GM23338 (cell line): Measurements from ENCODE around the gene PTPRE. TPM values are rescaled to one million over a fixed set of nuclear protein-coding genes. Genes with fewer than 3 reads are reported as not detected.
A peak's percentile ranks its signal among the peaks of the same experiment; 100 is the strongest.

Experiments
- ATAC-seq: fragments of 200-7000 bp; cut with Tn5 transposase; 3 replicates; pipeline ENCODE4 v1.9.1; 2020
- DNase-seq: peaks from one replicate; pipeline ENCODE4 v3.0.0-alpha.2; 2015; ENCODE audit warnings: low spot score
- H2AFZ ChIP-seq: fragments of 200-600 bp; sonication (generic); 2 replicates; pipeline ENCODE4 v1.8.0; 2016; ENCODE audit warnings: antibody characterized with exemption, mild to moderate bottlenecking, moderate library complexity
- H3F3A ChIP-seq: fragments of 200-600 bp; sonication (generic); replicated peaks from 2 replicates; pipeline ENCODE4 v1.8.0; 2017; ENCODE audit warnings: antibody characterized with exemption, mixed run types, low read depth
- H3K27ac ChIP-seq: fragments of 200-600 bp; sonication (generic); 2 replicates; pipeline ENCODE4 v1.6.1; 2016; ENCODE audit warnings: low read depth
- H3K27me3 ChIP-seq: fragments of 200-600 bp; sonication (generic); 2 replicates; pipeline ENCODE4 v1.8.0; 2016; ENCODE audit warnings: mild to moderate bottlenecking, mixed run types, moderate library complexity; ENCODE audit not compliant: insufficient read depth
- H3K36me3 ChIP-seq: fragments of 200-600 bp; sonication (generic); 2 replicates; pipeline ENCODE4 v1.8.0; 2016; ENCODE audit warnings: mild to moderate bottlenecking; ENCODE audit not compliant: insufficient read depth
- H3K4me1 ChIP-seq: fragments of 200-600 bp; sonication (generic); 2 replicates; pipeline ENCODE4 v1.8.0; 2016; ENCODE audit warnings: mild to moderate bottlenecking, moderate library complexity; ENCODE audit not compliant: insufficient read depth
- H3K4me2 ChIP-seq: fragments of 200-600 bp; sonication (generic); 2 replicates; pipeline ENCODE4 v1.7.1; 2017; ENCODE audit warnings: mixed run types
- H3K4me3 ChIP-seq: fragments of 200-600 bp; sonication (generic); 2 replicates; pipeline ENCODE4 v1.6.1; 2016; ENCODE audit warnings: mixed run types
- H3K79me2 ChIP-seq: fragments of 200-600 bp; sonication (generic); replicated peaks from 2 replicates; pipeline ENCODE4 v1.8.0; 2017; ENCODE audit warnings: mild to moderate bottlenecking; ENCODE audit not compliant: insufficient read depth
- H3K9me2 ChIP-seq: fragments of 200-600 bp; sonication (generic); 2 replicates; pipeline ENCODE4 v1.8.0; 2017; ENCODE audit not compliant: insufficient read depth
- H4K20me1 ChIP-seq: fragments of 200-600 bp; sonication (generic); replicated peaks from 2 replicates; pipeline ENCODE4 v1.8.0; 2017; ENCODE audit warnings: mild to moderate bottlenecking; ENCODE audit not compliant: insufficient read depth
- H3K27ac Mint-ChIP-seq: 2 replicates; pipeline ENCODE4 v1.8.0; 2020; ENCODE audit warnings: inconsistent platforms, mild to moderate bottlenecking, moderate library complexity, mixed read lengths
- H3K27me3 Mint-ChIP-seq: 3 replicates; pipeline ENCODE4 v1.8.0; 2022; ENCODE audit warnings: low read depth, mild to moderate bottlenecking, moderate library complexity, mixed read lengths, inconsistent platforms; ENCODE audit not compliant: insufficient read depth, poor library complexity
- H3K36me3 Mint-ChIP-seq: 3 replicates; pipeline ENCODE4 v1.8.0; 2021; ENCODE audit warnings: low read depth, mild to moderate bottlenecking, inconsistent platforms, moderate library complexity, mixed read lengths
- H3K4me1 Mint-ChIP-seq: 3 replicates; pipeline ENCODE4 v1.8.0; 2020; ENCODE audit warnings: mild to moderate bottlenecking, inconsistent platforms, mixed read lengths
- H3K4me3 Mint-ChIP-seq: 3 replicates; pipeline ENCODE4 v1.8.0; 2021; ENCODE audit warnings: moderate library complexity, mild to moderate bottlenecking, inconsistent platforms, mixed read lengths
- H3K9me3 Mint-ChIP-seq: 3 replicates; pipeline ENCODE4 v1.8.0; 2020; ENCODE audit warnings: moderate library complexity, mild to moderate bottlenecking, inconsistent platforms, mixed read lengths
- EZH2 ChIP-seq: fragments of 200-600 bp; sonication (generic); IDR thresholded peaks from one replicate; pipeline ENCODE4 v1.8.0; 2017; ENCODE audit warnings: antibody characterized with exemption, mild to moderate bottlenecking, low read depth; ENCODE audit not compliant: unreplicated experiment
- ZNF114 ChIP-seq: fragments of 250-450 bp; sonication (Bioruptor Pico); IDR thresholded peaks from 2 replicates; pipeline ENCODE4 v1.5.0; 2020; ENCODE audit warnings: mild to moderate bottlenecking, moderate library complexity
- ZNF331 ChIP-seq: fragments of 250-450 bp; sonication (Bioruptor Pico); IDR thresholded peaks from 2 replicates; pipeline ENCODE4 v1.5.0; 2020; ENCODE audit warnings: low read depth, mild to moderate bottlenecking, moderate library complexity
- polyA plus RNA-seq: library from polyadenylated mRNA; unstranded; fragments of >200 nt; fragmentation: Nextera tagmentation; extraction: Ambion mirVana; gene quantifications from 2 replicates; pipeline ENCODE4 v1.2.1, GENCODE V29; 2016
- total RNA-seq: library from RNA; depleted of rRNA; stranded (reverse); fragments of >200 nt; shearing (Covaris generic); gene quantifications from 2 replicates; pipeline ENCODE4 v1.2.3, GENCODE V29; 2014
- TF ChIP-seq, protein P1 (sequence below): IDR thresholded peaks from one replicate; pipeline ENCODE4 v1.6.1; 2018; ENCODE audit warnings: antibody characterized with exemption; ENCODE audit not compliant: unreplicated experiment
- TF ChIP-seq, protein P2 (sequence below): IDR thresholded peaks from 2 replicates; pipeline ENCODE4 v1.6.1; 2016; ENCODE audit warnings: antibody characterized with exemption
- TF ChIP-seq, protein P3 (sequence below): fragments of 250-450 bp; sonication (Bioruptor Pico); IDR thresholded peaks from 2 replicates; pipeline ENCODE4 v1.5.0; 2020; ENCODE audit warnings: mild to moderate bottlenecking, moderate library complexity
- TF ChIP-seq, protein P4 (sequence below), 2 experiments: fragments of 200-600 bp in 1 of 2; sonication (generic) in 1 of 2; conservative IDR thresholded peaks; 2 replicates each; pipeline versions ENCODE4 v1.5.1 to v1.6.1; 2016 to 2017; ENCODE audit warnings: antibody characterized with exemption in 2 of 2, low read depth in 2 of 2, mild to moderate bottlenecking in 2 of 2, moderate library complexity in 1 of 2

PTPRE gene
- total and polyA plus RNA-seq, 2 experiments from 2014 or later, result 0.34 to 0.42 TPM

DNA sequence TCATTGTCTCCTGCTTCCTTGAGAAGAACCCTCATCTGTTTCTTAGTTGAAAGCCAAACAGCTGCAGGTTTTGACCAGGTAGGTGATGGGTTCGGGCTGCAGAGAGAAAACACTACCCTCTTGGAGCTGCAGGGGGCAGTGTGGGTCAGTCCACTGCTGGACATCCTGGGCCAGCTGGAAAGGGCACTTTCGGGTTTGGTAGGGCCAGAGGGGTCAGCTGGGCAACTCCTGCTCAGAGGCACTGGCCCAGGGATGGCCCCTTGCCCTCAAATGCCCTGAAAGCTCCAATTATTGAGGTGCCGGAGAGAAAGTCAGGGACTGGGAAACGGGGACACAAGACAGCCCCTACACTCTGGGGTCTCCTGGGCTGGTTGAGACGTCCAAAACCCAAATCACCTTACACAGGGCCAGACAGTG, 128.7 kb downstream of the PTPRE start:
- no peak for TF ChIP-seq ZNF114 (CRISPR knock-in tag)
- TF ChIP-seq EZH2, result no peak
- TF ChIP-seq, protein P1, sequence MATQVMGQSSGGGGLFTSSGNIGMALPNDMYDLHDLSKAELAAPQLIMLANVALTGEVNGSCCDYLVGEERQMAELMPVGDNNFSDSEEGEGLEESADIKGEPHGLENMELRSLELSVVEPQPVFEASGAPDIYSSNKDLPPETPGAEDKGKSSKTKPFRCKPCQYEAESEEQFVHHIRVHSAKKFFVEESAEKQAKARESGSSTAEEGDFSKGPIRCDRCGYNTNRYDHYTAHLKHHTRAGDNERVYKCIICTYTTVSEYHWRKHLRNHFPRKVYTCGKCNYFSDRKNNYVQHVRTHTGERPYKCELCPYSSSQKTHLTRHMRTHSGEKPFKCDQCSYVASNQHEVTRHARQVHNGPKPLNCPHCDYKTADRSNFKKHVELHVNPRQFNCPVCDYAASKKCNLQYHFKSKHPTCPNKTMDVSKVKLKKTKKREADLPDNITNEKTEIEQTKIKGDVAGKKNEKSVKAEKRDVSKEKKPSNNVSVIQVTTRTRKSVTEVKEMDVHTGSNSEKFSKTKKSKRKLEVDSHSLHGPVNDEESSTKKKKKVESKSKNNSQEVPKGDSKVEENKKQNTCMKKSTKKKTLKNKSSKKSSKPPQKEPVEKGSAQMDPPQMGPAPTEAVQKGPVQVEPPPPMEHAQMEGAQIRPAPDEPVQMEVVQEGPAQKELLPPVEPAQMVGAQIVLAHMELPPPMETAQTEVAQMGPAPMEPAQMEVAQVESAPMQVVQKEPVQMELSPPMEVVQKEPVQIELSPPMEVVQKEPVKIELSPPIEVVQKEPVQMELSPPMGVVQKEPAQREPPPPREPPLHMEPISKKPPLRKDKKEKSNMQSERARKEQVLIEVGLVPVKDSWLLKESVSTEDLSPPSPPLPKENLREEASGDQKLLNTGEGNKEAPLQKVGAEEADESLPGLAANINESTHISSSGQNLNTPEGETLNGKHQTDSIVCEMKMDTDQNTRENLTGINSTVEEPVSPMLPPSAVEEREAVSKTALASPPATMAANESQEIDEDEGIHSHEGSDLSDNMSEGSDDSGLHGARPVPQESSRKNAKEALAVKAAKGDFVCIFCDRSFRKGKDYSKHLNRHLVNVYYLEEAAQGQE, result no peak
- TF ChIP-seq, protein P2, sequence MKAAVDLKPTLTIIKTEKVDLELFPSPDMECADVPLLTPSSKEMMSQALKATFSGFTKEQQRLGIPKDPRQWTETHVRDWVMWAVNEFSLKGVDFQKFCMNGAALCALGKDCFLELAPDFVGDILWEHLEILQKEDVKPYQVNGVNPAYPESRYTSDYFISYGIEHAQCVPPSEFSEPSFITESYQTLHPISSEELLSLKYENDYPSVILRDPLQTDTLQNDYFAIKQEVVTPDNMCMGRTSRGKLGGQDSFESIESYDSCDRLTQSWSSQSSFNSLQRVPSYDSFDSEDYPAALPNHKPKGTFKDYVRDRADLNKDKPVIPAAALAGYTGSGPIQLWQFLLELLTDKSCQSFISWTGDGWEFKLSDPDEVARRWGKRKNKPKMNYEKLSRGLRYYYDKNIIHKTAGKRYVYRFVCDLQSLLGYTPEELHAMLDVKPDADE, result no peak
- TF ChIP-seq, protein P3, sequence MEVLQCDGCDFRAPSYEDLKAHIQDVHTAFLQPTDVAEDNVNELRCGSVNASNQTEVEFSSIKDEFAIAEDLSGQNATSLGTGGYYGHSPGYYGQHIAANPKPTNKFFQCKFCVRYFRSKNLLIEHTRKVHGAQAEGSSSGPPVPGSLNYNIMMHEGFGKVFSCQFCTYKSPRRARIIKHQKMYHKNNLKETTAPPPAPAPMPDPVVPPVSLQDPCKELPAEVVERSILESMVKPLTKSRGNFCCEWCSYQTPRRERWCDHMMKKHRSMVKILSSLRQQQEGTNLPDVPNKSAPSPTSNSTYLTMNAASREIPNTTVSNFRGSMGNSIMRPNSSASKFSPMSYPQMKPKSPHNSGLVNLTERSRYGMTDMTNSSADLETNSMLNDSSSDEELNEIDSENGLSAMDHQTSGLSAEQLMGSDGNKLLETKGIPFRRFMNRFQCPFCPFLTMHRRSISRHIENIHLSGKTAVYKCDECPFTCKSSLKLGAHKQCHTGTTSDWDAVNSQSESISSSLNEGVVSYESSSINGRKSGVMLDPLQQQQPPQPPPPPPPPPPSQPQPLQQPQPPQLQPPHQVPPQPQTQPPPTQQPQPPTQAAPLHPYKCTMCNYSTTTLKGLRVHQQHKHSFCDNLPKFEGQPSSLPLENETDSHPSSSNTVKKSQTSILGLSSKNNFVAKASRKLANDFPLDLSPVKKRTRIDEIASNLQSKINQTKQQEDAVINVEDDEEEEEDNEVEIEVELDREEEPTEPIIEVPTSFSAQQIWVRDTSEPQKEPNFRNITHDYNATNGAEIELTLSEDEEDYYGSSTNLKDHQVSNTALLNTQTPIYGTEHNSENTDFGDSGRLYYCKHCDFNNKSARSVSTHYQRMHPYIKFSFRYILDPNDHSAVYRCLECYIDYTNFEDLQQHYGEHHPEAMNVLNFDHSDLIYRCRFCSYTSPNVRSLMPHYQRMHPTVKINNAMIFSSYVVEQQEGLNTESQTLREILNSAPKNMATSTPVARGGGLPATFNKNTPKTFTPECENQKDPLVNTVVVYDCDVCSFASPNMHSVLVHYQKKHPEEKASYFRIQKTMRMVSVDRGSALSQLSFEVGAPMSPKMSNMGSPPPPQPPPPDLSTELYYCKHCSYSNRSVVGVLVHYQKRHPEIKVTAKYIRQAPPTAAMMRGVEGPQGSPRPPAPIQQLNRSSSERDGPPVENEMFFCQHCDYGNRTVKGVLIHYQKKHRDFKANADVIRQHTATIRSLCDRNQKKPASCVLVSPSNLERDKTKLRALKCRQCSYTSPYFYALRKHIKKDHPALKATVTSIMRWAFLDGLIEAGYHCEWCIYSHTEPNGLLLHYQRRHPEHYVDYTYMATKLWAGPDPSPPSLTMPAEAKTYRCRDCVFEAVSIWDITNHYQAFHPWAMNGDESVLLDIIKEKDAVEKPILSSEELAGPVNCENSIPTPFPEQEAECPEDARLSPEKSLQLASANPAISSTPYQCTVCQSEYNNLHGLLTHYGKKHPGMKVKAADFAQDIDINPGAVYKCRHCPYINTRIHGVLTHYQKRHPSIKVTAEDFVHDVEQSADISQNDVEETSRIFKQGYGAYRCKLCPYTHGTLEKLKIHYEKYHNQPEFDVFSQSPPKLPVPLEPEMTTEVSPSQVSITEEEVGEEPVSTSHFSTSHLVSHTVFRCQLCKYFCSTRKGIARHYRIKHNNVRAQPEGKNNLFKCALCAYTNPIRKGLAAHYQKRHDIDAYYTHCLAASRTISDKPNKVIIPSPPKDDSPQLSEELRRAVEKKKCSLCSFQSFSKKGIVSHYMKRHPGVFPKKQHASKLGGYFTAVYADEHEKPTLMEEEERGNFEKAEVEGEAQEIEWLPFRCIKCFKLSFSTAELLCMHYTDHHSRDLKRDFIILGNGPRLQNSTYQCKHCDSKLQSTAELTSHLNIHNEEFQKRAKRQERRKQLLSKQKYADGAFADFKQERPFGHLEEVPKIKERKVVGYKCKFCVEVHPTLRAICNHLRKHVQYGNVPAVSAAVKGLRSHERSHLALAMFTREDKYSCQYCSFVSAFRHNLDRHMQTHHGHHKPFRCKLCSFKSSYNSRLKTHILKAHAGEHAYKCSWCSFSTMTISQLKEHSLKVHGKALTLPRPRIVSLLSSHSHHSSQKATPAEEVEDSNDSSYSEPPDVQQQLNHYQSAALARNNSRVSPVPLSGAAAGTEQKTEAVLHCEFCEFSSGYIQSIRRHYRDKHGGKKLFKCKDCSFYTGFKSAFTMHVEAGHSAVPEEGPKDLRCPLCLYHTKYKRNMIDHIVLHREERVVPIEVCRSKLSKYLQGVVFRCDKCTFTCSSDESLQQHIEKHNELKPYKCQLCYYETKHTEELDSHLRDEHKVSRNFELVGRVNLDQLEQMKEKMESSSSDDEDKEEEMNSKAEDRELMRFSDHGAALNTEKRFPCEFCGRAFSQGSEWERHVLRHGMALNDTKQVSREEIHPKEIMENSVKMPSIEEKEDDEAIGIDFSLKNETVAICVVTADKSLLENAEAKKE (CRISPR knock-in tag), result peak; percentile 72; the same call in 1 of the 2 replicates
- no peak for TF ChIP-seq ZNF331 (CRISPR knock-in tag)
- TF ChIP-seq, protein P4, sequence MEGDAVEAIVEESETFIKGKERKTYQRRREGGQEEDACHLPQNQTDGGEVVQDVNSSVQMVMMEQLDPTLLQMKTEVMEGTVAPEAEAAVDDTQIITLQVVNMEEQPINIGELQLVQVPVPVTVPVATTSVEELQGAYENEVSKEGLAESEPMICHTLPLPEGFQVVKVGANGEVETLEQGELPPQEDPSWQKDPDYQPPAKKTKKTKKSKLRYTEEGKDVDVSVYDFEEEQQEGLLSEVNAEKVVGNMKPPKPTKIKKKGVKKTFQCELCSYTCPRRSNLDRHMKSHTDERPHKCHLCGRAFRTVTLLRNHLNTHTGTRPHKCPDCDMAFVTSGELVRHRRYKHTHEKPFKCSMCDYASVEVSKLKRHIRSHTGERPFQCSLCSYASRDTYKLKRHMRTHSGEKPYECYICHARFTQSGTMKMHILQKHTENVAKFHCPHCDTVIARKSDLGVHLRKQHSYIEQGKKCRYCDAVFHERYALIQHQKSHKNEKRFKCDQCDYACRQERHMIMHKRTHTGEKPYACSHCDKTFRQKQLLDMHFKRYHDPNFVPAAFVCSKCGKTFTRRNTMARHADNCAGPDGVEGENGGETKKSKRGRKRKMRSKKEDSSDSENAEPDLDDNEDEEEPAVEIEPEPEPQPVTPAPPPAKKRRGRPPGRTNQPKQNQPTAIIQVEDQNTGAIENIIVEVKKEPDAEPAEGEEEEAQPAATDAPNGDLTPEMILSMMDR (conservative IDR thresholded peaks at IDR 0.05; ENCODE audit: low read depth in 2 of 2), result peak; percentile 76 to 85
- Mint-ChIP-seq H3K4me3 (no peak overlapping the region), H3K27me3 (peaks cover 3% of the 10 kb centered on the region), H3K9me3 (no peaks in the 10 kb centered on the region), H3K27ac (no peak overlapping the region; the same call in 1 of the 2 replicates), H3K4me1 (peaks cover 6% of the 10 kb centered on the region; the same call in 2 of the 3 replicates), H3K36me3 (no peaks in the 10 kb centered on the region)
- H3K4me1 ChIP-seq, result no peaks in the 10 kb centered on the region
- no peaks in the 10 kb centered on the region for H3K36me3 ChIP-seq
- H4K20me1 ChIP-seq, result no peaks in the 10 kb centered on the region
- DNase-seq (peak; percentile 81), ATAC-seq (peak; percentile 94)
- H3F3A ChIP-seq, result no peaks in the 10 kb centered on the region
- no peak overlapping the region for H3K4me3 ChIP-seq
- H3K79me2 ChIP-seq, result no peaks in the 10 kb centered on the region
- no peak overlapping the region for H2AFZ ChIP-seq
- no peak overlapping the region for H3K27ac ChIP-seq
- no peaks in the 10 kb centered on the region for H3K9me2 ChIP-seq
- no peak overlapping the region for H3K4me2 ChIP-seq
- no peaks in the 10 kb centered on the region for H3K27me3 ChIP-seq
